ENCODE measurements around the gene PAPPA2.
"Not testable (repeated sequence)": the region's sequence is repeated elsewhere in the genome, so short reads cannot be mapped to it uniquely, and the experiment has no call there.

Gene PAPPA2

DNA sequence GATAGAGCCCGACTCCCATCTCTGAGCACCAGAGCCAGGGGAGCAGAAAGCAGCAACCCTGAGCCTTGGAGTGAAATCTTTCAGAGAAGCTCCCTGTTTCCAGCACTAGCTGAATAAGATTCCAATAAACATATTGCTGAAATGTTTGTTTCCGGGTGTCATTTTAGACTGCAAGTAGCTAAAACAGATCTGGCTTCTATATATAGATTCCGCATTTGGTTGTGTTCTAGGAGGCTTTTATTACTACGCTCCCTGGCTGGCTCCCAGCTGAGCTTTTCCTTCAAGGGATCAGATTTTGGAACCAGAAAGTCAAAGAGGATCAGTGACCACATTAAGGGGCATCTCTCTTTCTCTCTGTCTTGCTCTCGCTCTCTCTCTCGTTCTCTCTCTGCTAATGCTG, 88.2 kb downstream of the PAPPA2 start:
- DNase-seq (ENCODE audit: low read depth in 2 of 3, low spot score in 2 of 3), result no peak

DNA sequence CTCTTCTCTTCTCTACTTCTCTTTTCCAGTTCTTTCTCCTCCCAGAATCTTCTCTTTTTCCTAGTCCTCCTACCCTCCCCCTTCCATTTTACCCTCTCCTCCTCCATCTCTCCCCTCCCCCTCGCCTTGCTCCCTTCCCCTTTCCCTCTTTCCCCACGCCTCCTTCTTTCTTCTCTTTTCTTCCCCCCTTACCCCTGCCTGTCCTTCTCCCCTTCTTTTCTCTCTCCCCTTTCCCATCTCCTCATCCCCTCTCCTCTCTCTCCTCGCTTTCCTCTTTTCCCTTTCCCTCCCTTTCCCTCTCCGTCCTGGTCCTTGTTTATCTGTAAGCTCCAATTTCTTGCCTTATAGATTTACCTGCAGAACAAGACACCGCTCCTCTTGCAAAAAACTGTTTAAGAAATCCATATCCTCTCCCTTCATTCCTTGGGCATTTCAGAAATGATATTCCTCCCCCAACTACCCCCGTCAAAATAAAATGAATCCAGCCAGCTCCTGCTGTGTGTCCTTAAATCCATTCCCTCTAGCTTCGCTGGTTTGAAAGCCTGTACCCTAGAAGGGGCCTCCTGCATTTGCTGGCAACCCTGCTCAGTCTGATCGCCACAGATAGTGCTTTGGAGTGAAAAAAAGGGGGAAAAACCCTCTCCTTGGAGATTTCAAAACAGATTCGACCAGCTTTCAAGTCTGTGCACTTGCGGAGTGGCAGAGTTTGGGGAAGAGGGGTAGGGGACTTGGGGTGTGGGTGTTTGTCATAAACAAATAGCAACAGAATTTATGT, 89.4 kb downstream of the PAPPA2 start:
- no peak for DNase-seq (ENCODE audit: low read depth in 2 of 3, low spot score in 2 of 3)

DNA sequence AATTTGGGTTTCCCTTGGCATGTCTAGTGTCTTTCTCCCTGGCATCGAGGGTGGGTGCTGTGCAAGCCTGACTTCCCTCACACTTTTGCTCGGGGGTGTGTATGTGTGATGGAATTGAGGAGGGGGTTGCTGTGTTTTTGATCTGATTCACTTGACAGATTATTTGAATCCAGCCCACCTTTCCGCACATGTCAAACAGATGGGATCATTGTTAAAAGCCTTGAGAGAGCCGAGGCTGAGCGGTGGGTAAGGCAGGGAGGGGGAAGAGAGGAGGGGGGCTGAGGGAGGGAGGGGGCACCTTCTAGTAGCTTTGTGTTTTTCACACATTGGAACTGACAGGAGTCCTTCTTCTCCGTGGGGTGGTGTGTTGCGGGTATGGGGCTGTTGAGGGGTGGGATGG, 90.0 kb downstream of the PAPPA2 start:
- DNase-seq (ENCODE audit: low read depth in 2 of 3, low spot score in 2 of 3), result no peak

DNA sequence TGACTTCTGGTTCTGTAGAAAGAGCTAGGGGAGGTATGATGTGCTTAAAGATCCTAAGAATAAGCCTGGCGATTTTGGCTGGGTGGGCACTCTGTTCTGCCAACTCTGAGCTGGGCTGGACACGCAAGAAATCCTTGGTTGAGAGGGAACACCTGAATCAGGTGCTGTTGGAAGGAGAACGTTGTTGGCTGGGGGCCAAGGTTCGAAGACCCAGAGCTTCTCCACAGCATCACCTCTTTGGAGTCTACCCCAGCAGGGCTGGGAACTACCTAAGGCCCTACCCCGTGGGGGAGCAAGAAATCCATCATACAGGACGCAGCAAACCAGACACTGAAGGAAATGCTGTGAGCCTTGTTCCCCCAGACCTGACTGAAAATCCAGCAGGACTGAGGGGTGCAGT, 93.3 kb downstream of the PAPPA2 start:
- DNase-seq (ENCODE audit: low read depth in 2 of 3, low spot score in 2 of 3), result no peak

DNA sequence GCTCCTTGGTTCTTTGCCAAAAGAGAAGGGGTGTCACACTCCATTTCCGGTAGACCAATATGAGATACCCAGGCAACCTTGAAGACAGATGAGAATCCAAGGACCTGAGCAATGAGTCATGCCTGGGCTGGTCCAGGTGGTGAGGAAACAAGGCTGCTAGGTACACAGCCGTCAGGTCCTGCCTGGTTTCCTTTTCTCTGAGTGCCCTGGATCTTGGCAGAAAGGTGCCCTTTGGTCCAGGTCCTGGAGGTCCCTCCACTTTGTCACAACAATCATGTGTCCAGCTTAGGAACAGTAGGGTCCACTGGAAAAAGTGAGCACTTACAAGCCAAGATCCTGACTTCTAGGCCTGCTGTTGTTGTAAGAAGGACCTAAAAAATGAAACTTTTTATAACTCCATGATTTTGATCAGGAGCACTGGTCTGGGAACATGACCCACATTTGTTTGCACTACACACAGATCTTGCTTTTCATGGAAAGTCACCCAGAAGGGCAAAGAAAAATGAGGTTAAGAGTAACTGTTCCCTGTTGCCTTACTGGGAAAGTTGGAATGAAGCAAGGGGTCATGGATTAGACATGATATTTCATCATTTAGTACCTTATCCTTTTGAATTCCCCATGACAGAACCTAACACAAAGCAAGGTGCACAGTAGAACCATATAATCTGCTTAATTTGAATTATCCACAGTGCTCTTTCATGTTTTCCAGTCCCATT, 94.7 kb downstream of the PAPPA2 start:
- no peak for DNase-seq (ENCODE audit: low read depth in 2 of 3, low spot score in 2 of 3)

DNA sequence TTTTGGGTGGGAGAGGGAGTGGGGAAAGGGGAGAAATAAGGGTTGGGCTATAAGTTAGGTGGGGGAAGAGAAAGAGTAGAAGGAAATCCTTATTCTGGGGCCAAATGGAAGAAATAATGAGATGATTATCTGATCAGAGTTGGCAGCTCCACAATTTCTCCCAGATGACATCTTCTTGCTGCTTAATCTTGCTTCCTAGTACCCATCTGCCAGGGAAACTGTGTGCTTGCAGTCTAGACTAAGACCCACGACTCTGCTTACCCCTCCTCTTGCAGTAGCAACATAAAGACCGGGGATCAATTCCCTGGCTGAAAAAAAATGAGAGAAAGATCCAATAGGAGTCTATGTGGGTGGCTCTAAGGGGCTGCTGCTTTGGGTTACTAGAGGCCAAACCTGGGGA, 95.6 kb downstream of the PAPPA2 start:
- no peak for DNase-seq (ENCODE audit: low read depth in 2 of 3, low spot score in 2 of 3)

- no peak for DNase-seq (ENCODE audit: low read depth in 2 of 3, low spot score in 2 of 3)
These were observed 96.5 kb downstream of the PAPPA2 start for GRCh38 chr1:176559474-176559873.

- DNase-seq (ENCODE audit: low read depth in 2 of 3, low spot score in 2 of 3), result peak in 2 of 3 experiments; percentile 1 to 3
These were observed 96.9 kb downstream of the PAPPA2 start for GRCh38 chr1:176559878-176560277.

DNA sequence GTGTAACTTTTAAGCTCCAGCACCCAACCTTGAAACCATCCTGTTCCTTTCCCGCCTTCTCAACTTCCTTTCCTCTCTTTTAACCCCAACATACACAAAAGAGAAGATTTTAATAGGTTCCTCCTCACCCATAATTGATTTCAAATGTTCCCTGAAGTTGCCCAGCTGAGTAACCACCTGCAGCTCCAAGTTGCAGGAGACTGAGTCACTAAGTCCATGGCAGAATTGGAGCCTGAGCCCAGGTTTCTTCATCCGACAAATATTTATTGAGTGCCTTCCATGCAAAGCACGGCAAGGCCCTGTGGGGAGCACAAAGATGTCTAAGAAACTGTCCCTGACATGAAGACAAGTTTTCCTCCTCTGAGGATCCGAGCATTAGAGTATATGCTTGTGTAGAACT, 97.7 kb downstream of the PAPPA2 start:
- no peak for DNase-seq (ENCODE audit: low read depth in 2 of 3, low spot score in 2 of 3)

GRCh38 chr1:176561761-176562160, 98.8 kb downstream of the PAPPA2 start:
- not testable (repeated sequence) for DNase-seq (ENCODE audit: low read depth in 2 of 3, low spot score in 2 of 3)

- no peak for DNase-seq (ENCODE audit: low read depth in 2 of 3, low spot score in 2 of 3)
These were observed 103.3 kb downstream of the PAPPA2 start for GRCh38 chr1:176566004-176566975.

DNA sequence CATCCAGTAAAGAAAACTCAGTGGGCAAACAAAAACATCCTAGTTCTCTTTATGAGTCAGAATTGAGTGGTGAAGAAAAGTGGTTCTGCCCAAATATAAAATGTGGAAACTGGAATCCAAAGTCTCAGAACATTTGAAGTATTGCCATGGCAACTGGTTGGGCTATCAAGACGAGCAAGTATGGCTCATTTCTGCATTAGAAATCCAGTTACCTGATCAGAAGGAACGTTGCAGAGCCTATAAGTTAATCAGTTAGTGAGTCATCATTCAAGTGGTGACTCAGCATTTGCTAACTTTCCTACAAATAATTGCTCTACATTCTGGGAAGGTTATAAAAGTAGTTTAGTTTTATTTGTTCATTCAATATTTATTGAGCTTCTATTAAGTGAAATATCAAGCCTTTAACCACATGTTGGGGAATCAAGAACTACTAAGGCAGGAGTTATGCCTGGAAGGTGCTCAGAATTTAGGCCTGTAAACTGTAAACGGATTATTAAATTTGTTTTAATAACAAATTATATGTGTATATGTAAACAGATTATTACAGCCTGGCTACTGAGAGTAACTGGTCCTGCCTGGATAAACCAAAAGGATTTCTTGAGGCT, 104.3 kb downstream of the PAPPA2 start:
- DNase-seq (ENCODE audit: low read depth in 2 of 3, low spot score in 2 of 3), result no peak

DNA sequence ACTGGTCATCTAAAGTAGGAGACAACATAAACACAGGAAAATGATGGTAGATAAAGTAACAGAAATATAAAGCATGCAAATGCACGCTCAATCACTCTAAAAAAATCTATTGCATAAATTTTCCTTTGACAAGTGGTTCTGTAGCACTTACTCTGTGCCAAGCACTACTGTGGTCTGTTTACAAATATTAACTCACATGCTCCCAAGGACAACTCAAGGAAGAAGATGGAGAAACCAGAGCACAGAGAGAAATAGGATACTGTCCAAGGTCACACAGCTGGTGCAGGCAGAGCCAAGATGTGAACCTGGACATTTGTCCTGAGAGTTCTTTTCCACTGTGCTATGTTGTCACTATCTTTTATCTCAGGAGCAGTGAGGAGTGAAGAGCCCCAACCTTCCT, 105.2 kb downstream of the PAPPA2 start:
- no peak for DNase-seq (ENCODE audit: low read depth in 2 of 3, low spot score in 2 of 3)

GRCh38 chr1:176574756-176575155, 111.8 kb downstream of the PAPPA2 start:
- no peak for DNase-seq (ENCODE audit: low read depth in 2 of 3, low spot score in 2 of 3)

DNA sequence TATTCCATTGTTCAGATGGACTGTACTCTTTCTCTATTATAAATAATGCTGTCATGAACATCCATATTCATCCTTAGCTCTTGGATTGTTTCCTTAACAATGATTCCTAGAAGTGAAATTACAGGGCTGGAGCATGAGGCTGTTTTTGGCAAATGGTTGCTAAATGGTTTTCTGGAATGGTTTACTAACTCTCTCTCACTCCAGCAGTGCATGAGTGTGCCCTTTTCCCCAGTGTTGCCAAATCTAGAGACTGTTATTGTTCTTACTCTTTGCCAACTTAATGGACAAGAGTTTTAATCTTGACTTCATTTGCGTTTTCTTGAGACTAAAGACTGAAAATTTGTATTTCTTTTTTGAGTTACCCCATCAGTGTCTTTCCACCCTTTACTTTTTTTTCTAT, 113.0 kb downstream of the PAPPA2 start:
- no peak for DNase-seq (ENCODE audit: low read depth in 2 of 3, low spot score in 2 of 3)

GRCh38 chr1:176576670-176577069, 113.7 kb downstream of the PAPPA2 start:
- no peak for DNase-seq (ENCODE audit: low read depth in 2 of 3, low spot score in 2 of 3)

GRCh38 chr1:176577646-176578197, 114.7 kb downstream of the PAPPA2 start:
- no peak for DNase-seq (ENCODE audit: low read depth in 2 of 3, low spot score in 2 of 3)

- DNase-seq (ENCODE audit: low read depth in 2 of 3, low spot score in 2 of 3), result no peak
These were observed 116.1 kb downstream of the PAPPA2 start for GRCh38 chr1:176579087-176579486.

DNA sequence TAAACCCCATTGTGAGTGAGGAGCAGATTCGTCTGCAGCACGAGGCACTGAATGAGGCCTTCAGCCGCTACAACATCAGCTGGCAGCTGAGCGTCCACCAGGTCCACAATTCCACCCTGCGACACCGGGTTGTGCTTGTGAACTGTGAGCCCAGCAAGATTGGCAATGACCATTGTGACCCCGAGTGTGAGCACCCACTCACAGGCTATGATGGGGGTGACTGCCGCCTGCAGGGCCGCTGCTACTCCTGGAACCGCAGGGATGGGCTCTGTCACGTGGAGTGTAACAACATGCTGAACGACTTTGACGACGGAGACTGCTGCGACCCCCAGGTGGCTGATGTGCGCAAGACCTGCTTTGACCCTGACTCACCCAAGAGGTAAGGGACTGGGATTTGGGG, 132.2 kb downstream of the PAPPA2 start:
- DNase-seq (ENCODE audit: low read depth in 2 of 3, low spot score in 2 of 3), result no peak

- no peak for DNase-seq (ENCODE audit: low read depth in 2 of 3, low spot score in 2 of 3)
These were observed 138.4 kb downstream of the PAPPA2 start for GRCh38 chr1:176601348-176601747.
